Omental fat pad (tissue), 4 donors: ENCODE measurements around the gene GAPVD1. TPM values are rescaled to one million over a fixed set of nuclear protein-coding genes. Genes with fewer than 3 reads are reported as not detected.
"Not testable (repeated sequence)": the region's sequence is repeated elsewhere in the genome, so short reads cannot be mapped to it uniquely, and the experiment has no call there.

Experiments used
- ATAC-seq: fragments of 150-250 bp; one replicate; pipeline ENCODE4 v1.9.1; 2016; ENCODE audit warnings: mild to moderate bottlenecking, moderate library complexity; ENCODE audit not compliant: low FRiP score
- DNase-seq: peaks from one replicate; pipeline ENCODE4 v3.0.0-alpha.2; 2019; ENCODE audit warnings: low spot score
- CTCF ChIP-seq, 3 donors: fragments of 450-650 bp; IDR thresholded peaks; one replicate each; pipeline ENCODE4 v1.5.1; 2016 to 2017; ENCODE audit warnings: antibody characterized with exemption in 3 of 3, mild to moderate bottlenecking in 3 of 3, moderate library complexity in 2 of 3
- total RNA-seq, 4 donors: library from RNA; depleted of rRNA; stranded (reverse); fragments of >200 nt; gene quantifications; one replicate each; pipeline ENCODE4 v1.1.0, GENCODE V29; 2016

The GAPVD1 gene
- total RNA-seq, 4 donors from 2014 or later = 44.0 to 124 (median 67.9) TPM

DNA sequence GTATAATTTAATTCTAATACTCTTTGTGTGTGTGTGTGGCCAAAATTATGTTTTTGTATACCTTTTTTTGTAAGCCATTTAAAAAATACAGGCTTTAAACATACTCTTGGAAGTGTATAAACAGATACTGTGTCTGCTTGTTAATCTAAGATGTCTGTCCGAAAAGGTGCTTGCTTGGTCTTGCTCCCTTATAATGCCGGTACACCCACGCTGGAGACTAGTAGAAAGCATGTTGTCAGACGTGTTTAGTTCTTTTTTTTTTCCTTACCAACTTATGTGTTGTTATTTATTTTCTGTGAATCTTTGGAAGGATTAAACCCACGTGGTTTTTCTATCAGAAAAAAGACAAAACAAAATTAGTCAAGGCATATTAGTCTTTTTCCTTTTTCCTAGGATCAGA is 9.5 kb downstream of the GAPVD1 start:
- TF ChIP-seq CTCF (IDR thresholded peaks at IDR 0.05) = no peak
- ATAC-seq = no peak
- DNase-seq = no peak

GRCh38 chr9:125272697-125273096 is 11.1 kb downstream of the GAPVD1 start:
- no peak for TF ChIP-seq CTCF (IDR thresholded peaks at IDR 0.05)
- ATAC-seq = no peak

DNA sequence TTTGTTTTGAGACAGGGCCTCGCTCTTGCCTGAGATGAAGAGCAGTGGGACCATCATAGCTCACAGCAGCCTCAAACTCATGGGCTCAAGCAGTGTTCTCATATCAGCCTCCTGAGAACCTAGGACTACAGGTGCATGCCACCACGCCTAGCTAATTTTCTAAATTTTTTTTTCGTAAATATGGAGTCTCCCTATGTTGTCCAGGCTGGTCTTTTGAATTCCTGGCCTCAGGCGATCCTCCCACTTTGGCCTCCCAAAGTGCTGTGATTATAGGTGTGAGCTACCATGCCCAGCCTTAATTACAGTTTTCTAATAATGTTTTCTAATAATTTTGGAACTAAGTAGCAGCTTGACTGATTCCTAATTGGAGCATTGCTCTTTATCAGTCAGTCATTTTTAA is 15.1 kb downstream of the GAPVD1 start:
- no peak for TF ChIP-seq CTCF (IDR thresholded peaks at IDR 0.05)
- ATAC-seq (no peak), DNase-seq (no peak)

More at GRCh38 chr9:125272697-125273096, 11.1 kb downstream of the GAPVD1 start:
- DNase-seq = no peak

GRCh38 chr9:125277411-125277810 is 15.8 kb downstream of the GAPVD1 start:
- no peak for TF ChIP-seq CTCF (IDR thresholded peaks at IDR 0.05)
- DNase-seq = no peak
- ATAC-seq = no peak

GRCh38 chr9:125280945-125281344 is 19.3 kb downstream of the GAPVD1 start:
- no peak for ATAC-seq
- no peak for DNase-seq
- TF ChIP-seq CTCF (IDR thresholded peaks at IDR 0.05) = no peak

DNA sequence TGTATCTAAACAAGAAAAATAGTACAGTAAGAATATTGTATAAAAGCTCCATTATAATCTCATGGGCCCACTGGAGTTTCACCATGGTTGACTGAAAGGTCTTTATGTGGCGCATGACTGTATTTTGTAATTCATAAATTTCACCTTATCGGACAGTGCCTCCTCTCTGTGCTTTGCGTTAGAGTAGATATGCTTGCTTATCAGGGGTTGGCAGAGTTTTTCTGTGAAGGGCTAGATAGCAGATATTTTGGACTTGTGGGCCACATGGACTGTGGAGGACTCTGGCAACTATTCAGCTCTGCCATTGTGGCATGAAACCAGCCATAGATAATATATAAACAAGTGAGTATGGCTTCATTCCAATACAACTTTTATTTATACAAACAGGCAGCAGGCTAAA is 23.2 kb downstream of the GAPVD1 start:
- no peak for DNase-seq
- ATAC-seq = no peak
- TF ChIP-seq CTCF (IDR thresholded peaks at IDR 0.05) = no peak

DNA sequence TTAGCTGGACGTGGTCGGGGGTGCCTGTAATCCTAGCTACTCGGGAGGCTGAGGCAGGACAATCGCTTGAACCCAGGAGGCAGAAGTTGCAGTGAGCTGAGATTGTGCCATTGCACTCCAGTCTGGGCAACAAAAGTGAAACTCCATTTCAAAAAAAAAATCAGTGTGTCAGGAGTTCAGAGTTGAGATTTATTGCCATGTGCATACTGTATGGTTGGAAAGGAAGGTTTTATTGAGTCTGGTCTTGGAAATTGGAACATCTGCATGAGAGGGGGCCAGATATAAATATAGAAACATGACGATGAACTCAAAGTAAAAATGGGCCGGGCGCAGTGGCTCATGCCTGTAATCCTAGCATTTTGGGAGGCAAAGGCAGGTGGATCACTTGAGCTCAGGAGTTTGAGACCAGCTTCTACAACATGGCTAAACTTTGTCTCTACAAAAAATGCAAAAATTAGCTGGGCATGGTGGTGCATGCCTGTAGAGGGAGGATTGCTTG is 25.4 kb downstream of the GAPVD1 start:
- not testable (repeated sequence) for DNase-seq

DNA sequence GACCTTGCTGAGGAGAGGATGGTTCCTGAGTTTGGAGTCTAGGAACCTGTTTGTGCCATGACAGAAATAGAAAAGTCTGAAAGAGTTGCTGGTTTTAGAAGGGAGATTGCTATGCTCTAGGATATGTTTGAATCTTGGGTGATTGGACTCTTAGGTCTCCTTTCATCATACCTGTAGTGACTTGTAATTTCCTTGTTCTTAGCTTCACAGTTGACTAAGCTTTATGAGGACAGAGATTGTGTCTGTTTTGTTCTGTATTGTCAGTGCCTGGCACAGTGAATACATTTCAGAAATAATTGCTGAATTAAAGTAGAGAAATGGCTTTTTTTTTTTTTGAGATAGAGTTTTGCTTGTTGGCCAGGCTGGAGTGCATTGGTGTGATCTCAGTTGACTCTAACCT is 31.5 kb downstream of the GAPVD1 start:
- no peak for TF ChIP-seq CTCF (IDR thresholded peaks at IDR 0.05)
- no peak for DNase-seq

More for the DNA sequence above, 25.4 kb downstream of the GAPVD1 start:
- not testable (repeated sequence) for ATAC-seq

More for the DNA sequence above, 31.5 kb downstream of the GAPVD1 start:
- ATAC-seq = no peak
